Fibroblast of villous mesenchyme (primary cell): ENCODE measurements around the gene NAPG. TPM values are rescaled to one million over a fixed set of nuclear protein-coding genes. Genes with fewer than 3 reads are reported as not detected.
"Not testable (repeated sequence)": the region's sequence is repeated elsewhere in the genome, so short reads cannot be mapped to it uniquely, and the experiment has no call there.

Experiments
- DNase-seq: peaks from one replicate; pipeline ENCODE4 v3.0.0-alpha.2; 2010; ENCODE audit warnings: low read depth
- H3K4me3 ChIP-seq: 2 replicates; pipeline ENCODE4 v1.5.1; 2011; ENCODE audit warnings: low read depth, mild to moderate bottlenecking, low read length
- total RNA-seq: library from RNA; depleted of rRNA; stranded (reverse); fragments of >200 nt; gene quantifications from 2 replicates; pipeline ENCODE4 v1.2.3, GENCODE V29; 2012
- TF ChIP-seq, protein P1 (sequence below): IDR thresholded peaks from 2 replicates; pipeline ENCODE4 v1.5.1; 2012; ENCODE audit warnings: low read depth, mild to moderate bottlenecking, low read length; ENCODE audit not compliant: insufficient read depth

Gene NAPG
- total RNA-seq, 1 donor: 67.8 TPM

DNA sequence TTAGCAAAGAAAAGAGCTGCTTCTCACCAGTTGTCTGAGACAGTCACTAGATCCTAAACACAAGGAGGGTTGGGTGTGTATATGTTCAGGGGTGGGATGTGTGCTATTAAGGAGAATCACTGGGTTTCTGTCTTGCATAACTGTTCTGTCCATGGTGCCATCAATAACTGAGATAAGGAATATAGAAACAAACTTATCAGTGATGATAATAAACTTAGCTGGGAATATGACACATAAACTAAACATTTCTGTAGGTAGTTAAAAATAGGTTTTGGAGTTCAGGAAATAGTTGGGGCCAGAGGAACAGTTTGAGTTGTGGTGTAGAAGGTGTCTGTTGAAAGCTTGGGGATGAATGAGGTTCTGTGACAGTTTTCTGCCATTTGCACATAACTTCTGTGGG lies 17.4 kb downstream of the NAPG start:
- DNase-seq: peak; percentile 89
- TF ChIP-seq, protein P1, sequence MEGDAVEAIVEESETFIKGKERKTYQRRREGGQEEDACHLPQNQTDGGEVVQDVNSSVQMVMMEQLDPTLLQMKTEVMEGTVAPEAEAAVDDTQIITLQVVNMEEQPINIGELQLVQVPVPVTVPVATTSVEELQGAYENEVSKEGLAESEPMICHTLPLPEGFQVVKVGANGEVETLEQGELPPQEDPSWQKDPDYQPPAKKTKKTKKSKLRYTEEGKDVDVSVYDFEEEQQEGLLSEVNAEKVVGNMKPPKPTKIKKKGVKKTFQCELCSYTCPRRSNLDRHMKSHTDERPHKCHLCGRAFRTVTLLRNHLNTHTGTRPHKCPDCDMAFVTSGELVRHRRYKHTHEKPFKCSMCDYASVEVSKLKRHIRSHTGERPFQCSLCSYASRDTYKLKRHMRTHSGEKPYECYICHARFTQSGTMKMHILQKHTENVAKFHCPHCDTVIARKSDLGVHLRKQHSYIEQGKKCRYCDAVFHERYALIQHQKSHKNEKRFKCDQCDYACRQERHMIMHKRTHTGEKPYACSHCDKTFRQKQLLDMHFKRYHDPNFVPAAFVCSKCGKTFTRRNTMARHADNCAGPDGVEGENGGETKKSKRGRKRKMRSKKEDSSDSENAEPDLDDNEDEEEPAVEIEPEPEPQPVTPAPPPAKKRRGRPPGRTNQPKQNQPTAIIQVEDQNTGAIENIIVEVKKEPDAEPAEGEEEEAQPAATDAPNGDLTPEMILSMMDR: no peak

DNA sequence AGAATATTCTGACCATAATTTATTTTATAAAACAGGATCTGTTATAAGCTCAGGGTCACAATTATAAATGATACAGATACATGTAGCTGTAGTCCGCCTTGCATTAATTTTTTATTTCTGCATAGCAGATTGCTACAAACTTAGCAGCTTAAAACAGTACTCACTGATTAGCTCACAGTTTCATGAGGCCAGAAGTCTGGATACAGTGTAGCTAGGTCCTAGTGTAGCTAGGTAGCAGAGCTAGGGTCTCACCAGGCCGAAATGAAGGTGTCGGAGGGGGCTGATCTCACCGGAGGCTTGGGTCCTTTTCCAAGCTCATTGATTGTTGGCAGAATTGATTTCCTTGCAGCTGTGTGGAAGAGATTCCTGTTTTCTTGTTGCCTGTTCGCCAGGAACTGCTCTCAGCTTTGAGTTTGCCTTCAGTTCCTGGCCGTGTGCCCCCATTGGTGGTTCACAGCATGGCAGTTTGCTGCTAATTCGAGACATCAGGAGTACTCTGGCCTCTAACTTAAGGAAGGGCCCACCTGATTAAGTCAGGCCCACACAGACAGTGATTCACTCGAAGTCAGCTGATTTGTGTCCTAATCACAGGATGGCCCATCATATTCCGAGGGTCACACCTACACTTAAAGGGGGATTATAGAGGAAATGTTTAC lies 18.4 kb downstream of the NAPG start:
- TF ChIP-seq, protein P1: no peak
- peak; percentile 18 for DNase-seq
- H3K4me3 ChIP-seq: no peak overlapping the region

More for the DNA sequence above, 17.4 kb downstream of the NAPG start:
- no peak overlapping the region for H3K4me3 ChIP-seq

GRCh38 chr18:10546557-10547300 lies 20.9 kb downstream of the NAPG start:
- peak; percentile 53 for DNase-seq
- TF ChIP-seq, protein P1: no peak

GRCh38 chr18:10552226-10552625 lies 26.4 kb downstream of the NAPG start:
- no peak overlapping the region for H3K4me3 ChIP-seq
- no peak for DNase-seq
- TF ChIP-seq, protein P1: no peak

More at GRCh38 chr18:10546557-10547300, 20.9 kb downstream of the NAPG start:
- H3K4me3 ChIP-seq: no peak overlapping the region

DNA sequence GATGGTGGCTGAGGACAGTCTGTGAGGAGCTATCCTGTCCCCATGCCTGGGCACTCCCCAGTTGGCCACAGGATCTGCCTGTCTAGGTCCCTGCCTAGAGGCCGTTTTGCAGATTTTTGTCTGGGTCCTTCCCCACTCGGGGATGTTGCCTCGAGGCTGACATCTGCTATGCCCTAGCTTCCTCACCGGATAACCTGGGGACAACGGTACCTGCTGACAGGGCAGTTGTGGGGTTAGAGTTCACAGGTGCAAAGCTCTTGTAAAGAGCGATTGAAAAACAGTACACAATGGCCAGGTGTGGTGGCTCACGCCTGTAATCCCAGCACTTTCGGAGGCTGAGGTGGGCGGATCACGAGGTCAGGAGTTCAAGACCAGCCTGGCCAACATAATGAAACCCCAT lies 30.4 kb downstream of the NAPG start:
- not testable (repeated sequence) for H3K4me3 ChIP-seq, DNase-seq

GRCh38 chr18:10557085-10557677 lies 31.4 kb downstream of the NAPG start:
- no peak for DNase-seq
- TF ChIP-seq, protein P1: no peak

DNA sequence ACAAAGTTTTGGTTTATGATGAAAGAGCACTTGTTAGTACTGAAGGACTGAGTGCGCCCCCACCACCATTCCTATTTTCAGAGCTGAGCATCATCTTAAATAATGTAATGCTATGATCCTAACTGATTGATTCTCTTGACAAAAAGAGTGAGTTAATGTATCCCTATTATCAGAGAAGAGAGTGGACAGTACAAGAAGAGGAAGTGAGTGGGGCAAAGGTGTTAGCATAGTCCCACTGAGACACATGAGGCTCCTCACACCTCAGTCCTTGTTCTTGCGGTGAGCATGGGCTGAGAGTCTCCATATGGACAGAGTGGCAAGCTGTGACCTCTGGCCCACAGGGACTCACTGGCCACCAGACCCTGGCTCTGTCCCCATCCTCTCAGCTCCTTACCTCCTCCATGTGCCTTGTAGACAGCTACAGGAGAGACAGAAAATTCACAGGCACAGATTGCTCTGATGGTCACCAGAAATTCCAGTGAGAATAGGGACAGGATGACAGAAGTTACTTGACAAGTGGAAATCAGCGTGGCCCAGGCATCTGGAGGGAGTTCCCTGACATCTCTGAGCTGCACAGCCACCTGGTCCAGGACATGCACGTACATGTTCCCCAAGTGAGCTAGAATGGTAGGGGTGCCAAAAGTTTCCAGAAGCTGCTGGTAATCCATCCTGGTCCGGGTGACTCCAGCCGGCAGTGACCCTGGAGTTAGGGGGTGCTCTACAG lies 32.6 kb downstream of the NAPG start:
- TF ChIP-seq, protein P1: no peak
- no peak overlapping the region for H3K4me3 ChIP-seq
- no peak for DNase-seq

More at GRCh38 chr18:10557085-10557677, 31.4 kb downstream of the NAPG start:
- no peak overlapping the region for H3K4me3 ChIP-seq
